RWPE1 (cell line): ENCODE data around the gene NTSR1.
A peak's percentile ranks its signal among the peaks of the same experiment; 100 is the strongest.

Experiments used
- CTCF ChIA-PET: fragments of 350-600 bp; sonication (Branson Sonifier 250); formaldehyde crosslinking; extraction: SDS; loops from one replicate; lab custom pipeline; 2021; lab: Yijun Ruan, JAX
- POLR2A ChIA-PET: fragments of 400-600 bp; formaldehyde crosslinking; extraction: SDS; loops from one replicate; lab custom pipeline; 2020; ENCODE audit warnings: antibody characterized with exemption; ENCODE audit not compliant: low non-redundant PET; lab: Yijun Ruan, JAX
- DNase-seq: peaks from one replicate; pipeline ENCODE4 v3.0.0; 2012; ENCODE audit warnings: low spot score
- H3K27ac ChIP-seq: fragments of 450-650 bp; 2 replicates; pipeline ENCODE4 v1.5.1; 2017
- TF ChIP-seq, protein P1 (sequence below): fragments of 450-650 bp; conservative IDR thresholded peaks from 2 replicates; pipeline ENCODE4 v1.5.1; 2017; ENCODE audit warnings: low read depth, mild to moderate bottlenecking

NTSR1 gene

DNA sequence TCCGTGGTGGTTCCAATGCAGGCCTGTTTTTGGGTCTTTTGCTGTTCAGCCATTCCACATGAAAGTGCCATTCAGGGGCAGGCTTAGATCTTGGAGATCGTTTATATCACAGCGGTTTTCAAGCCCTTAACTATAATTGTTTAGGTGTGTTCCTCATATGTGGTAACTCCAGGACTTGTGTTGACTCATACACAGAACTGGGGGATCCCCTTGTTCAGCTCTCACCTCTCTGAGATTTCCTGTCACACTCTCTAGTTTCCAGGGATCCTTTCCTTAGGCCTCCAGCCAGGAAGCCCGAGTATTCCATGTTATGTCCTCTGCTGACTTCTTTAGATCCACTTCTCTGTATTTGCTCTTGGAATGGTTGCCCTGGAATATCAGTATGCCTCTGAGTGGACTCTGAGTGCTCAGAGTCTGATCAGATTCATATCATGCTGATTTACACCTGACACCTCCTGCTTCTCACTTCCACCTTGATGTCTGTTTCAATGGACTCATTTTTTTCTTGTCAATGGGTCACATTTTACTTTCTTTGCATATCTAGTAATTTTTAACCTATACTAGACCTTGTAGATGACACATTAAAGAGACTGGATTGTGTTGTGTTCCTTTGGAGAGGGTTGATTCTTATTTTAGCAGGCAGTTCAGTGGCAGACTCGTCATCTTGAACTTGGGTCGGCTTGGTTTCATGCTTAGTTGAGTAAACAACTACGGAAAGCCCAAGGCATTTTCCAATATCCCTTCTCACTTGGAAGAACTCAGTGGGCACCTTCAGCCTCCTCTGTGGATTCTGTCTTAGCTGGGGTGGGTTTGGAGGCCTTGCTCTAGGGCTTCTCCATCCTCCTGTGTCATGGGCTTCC, 13.1 kb downstream of the NTSR1 start:
- H3K27ac ChIP-seq: no peak overlapping the region
- ChIA-PET CTCF (interaction anchor here (1.1 kb wide), 1 partner anchor 14 kb away, joined by 4 read pairs; no protein-coding TSS in a partner anchor), POLR2A (no interaction called here)
- TF ChIP-seq, protein P1, sequence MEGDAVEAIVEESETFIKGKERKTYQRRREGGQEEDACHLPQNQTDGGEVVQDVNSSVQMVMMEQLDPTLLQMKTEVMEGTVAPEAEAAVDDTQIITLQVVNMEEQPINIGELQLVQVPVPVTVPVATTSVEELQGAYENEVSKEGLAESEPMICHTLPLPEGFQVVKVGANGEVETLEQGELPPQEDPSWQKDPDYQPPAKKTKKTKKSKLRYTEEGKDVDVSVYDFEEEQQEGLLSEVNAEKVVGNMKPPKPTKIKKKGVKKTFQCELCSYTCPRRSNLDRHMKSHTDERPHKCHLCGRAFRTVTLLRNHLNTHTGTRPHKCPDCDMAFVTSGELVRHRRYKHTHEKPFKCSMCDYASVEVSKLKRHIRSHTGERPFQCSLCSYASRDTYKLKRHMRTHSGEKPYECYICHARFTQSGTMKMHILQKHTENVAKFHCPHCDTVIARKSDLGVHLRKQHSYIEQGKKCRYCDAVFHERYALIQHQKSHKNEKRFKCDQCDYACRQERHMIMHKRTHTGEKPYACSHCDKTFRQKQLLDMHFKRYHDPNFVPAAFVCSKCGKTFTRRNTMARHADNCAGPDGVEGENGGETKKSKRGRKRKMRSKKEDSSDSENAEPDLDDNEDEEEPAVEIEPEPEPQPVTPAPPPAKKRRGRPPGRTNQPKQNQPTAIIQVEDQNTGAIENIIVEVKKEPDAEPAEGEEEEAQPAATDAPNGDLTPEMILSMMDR: no peak
- no peak for DNase-seq

DNA sequence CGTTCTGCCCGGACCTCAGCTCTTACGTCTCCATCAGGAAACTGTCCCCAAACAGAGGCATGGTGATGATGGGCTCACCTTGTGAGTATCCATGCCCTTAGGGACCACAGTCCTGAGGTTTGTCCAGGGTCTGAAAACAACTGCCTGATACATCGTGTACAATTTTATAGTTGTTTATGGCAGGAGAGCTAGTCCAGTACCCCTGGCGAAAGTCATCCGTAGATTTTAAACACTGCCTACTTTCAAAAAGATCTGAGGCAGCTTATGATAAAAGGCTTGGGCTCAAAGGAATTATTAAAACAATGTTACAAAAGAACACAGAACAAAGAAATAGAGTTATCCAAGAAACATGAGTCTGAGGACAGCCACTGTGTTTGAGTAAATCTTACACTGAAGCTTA, 14.0 kb downstream of the NTSR1 start:
- no peak for DNase-seq
- H3K27ac ChIP-seq: no peak overlapping the region
- TF ChIP-seq, protein P1: no peak
- POLR2A ChIA-PET: no interaction called here
- CTCF ChIA-PET: interaction anchor here (0.7 to 1.1 kb wide), 3 partner anchors 15 to 1142 kb away, joined by 3 to 7 read pairs (median 4); no protein-coding TSS in a partner anchor

DNA sequence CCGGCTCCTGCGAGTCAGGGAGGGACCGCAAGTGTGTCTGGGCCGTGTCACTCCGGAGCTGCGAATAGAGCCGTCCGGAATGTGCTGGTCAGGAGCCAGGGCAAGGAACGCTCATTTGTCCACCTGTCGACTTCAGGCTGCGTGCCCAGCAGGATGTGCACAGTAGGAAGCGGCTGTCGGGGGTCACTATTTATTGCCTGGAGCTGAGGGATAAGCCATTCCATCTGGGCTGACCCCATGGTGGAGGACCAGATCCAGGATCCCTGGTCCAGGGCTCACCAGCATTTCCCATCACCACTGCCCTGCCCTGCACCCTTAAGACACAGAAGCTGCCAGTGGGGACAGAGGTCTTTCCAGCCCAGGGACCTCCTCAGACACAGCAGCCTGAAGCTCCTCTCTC, 14.7 kb downstream of the NTSR1 start:
- ChIA-PET POLR2A (no interaction called here), CTCF (interaction anchor here (0.6 to 1.4 kb wide), 8 partner anchors 10 to 224 kb away, joined by 3 to 7 read pairs (median 3); partner anchors contain the start of gene NTSR1)
- DNase-seq: no peak
- H3K27ac ChIP-seq: peak overlapping the region; percentile 1; the same call in 1 of the 2 replicates
- TF ChIP-seq, protein P1: no peak

DNA sequence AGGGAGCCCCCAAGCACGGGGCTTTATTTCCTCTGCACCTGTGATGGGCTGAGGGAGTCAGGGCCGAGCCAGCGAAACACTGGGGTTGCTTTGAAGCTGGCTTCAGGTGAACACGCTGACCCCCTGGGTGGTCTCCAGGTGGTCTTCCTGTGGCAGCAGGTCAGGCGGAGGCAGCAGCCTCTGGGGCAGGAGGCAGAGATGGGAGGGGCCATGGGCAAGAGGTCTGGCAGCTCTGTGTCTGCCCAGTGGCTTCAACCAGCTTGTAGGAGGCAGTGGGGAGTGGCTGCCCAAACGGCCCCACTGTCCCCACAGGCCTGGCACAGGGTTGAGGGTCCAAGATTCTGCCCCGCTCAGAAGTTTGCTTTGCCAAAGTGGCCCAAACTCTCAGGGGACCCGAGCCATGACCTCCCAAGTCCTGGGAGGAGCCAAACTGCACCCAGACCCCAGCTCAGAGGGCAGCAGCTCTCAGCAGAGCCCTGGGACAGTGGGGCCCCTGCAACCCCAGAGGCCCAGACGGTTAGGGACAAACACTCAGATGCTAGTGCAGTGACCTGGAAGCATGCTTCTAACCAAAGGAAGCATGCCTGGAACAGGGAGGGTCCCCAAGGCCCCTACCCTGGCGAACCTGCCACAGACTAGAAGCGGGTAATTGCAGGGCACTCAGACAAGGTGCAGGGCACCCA, 15.3 kb downstream of the NTSR1 start:
- DNase-seq: no peak
- CTCF ChIA-PET: interaction anchor here (0.6 to 1.4 kb wide), 6 partner anchors 9 to 29 kb away, joined by 3 to 7 read pairs (median 3); partner anchors contain the start of gene NTSR1
- TF ChIP-seq, protein P1: no peak
- POLR2A ChIA-PET: no interaction called here
- peak overlapping the region; percentile 1; the same call in 1 of the 2 replicates for H3K27ac ChIP-seq

DNA sequence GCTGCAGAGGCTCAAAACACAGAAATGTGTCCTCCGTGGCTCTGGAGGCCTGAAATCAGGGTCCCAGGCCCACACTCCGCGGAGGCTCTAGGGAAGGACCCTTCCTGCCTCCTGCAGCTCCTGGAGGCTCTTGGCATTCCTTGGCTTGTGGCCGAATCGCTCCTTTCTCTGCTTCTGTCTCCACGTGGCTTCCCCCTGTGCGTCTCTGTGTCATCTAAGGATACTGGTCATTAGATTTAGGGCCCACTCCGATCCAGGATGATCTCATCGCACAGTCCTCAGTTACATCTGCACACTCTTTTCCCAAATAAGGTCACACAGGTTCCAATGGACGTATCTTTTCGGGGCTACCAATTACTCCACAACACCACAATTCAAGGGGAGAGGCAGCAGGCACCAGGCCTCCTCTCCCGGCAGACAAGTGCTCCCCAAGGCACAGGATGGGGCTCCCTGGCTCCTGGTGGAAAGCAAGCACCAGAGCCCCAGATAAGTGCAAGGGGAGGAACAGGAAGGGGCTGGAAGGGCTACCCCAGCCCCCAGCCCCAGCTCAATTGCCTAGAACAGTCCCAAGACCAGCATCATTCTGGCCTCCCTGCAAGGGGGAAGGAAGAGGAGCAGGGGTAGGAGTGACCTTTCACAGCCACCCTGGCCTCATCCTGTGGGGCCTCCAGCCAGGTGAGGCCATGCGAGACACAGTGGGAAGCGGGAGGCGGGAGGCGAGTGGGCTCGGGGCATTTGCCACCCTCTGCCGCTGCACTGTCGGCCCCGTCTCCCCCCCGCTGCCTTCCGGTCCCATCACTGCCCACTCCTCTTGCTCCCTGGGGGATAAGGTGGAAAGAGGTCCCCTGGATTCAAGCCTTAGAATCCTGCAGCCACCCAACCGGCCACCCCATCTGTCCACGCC, 16.3 kb downstream of the NTSR1 start:
- ChIA-PET CTCF (no interaction called here), POLR2A (no interaction called here)
- H3K27ac ChIP-seq: peak overlapping the region; percentile 1; the same call in 1 of the 2 replicates
- TF ChIP-seq, protein P1: no peak
- no peak for DNase-seq
